WTC11 (cell line): Measurements from ENCODE around the gene GRM4. TPM values are rescaled to one million over a fixed set of nuclear protein-coding genes. Genes with fewer than 3 reads are reported as not detected.
A peak's percentile ranks its signal among the peaks of the same experiment; 100 is the strongest.

Experiments
- ATAC-seq: fragments of 200-7000 bp; cut with Tn5 transposase; 2 replicates; pipeline ENCODE4 v1.10.0; 2021; ENCODE audit warnings: mild to moderate bottlenecking, moderate library complexity
- Bru-seq: library from RNA; stranded (reverse); fragments of 400-500 nt; gene quantifications from one replicate; lab custom pipeline; 2021; lab: Mats Ljungman, UMichigan
- CTCF ChIA-PET: fragments of 300-600 bp; sonication (Branson Sonifier 250); formaldehyde crosslinking; loops from one replicate; lab custom pipeline; 2021; ENCODE audit warnings: antibody characterized with exemption; lab: Charles Lee
- POLR2A ChIA-PET: fragments of 350-600 bp; sonication (Branson Sonifier 250); formaldehyde crosslinking; loops from one replicate; lab custom pipeline; 2021; ENCODE audit warnings: antibody characterized with exemption; lab: Charles Lee
- DNase-seq: peaks from one replicate; pipeline ENCODE4 v3.0.0; 2021; ENCODE audit warnings: low spot score
- H3K27ac Mint-ChIP-seq: 2 replicates; pipeline ENCODE4 v1.8.0; 2021; ENCODE audit warnings: mixed read lengths
- H3K27me3 Mint-ChIP-seq: 2 replicates; pipeline ENCODE4 v1.8.0; 2021; ENCODE audit warnings: low read depth, mild to moderate bottlenecking, moderate library complexity, mixed read lengths
- H3K36me3 Mint-ChIP-seq: 2 replicates; pipeline ENCODE4 v1.8.0; 2021; ENCODE audit warnings: mixed read lengths
- H3K4me1 Mint-ChIP-seq: 2 replicates; pipeline ENCODE4 v1.8.0; 2022; ENCODE audit warnings: mixed read lengths
- H3K4me3 Mint-ChIP-seq: 2 replicates; pipeline ENCODE4 v1.8.0; 2021; ENCODE audit warnings: mild to moderate bottlenecking, moderate library complexity, mixed read lengths
- H3K9me3 Mint-ChIP-seq: 2 replicates; pipeline ENCODE4 v1.8.0; 2021; ENCODE audit warnings: mixed read lengths
- ELF4 ChIP-seq: sonication (generic); formaldehyde crosslinking; IDR thresholded peaks from 2 replicates; pipeline ENCODE4 v1.8.1; 2022; ENCODE audit warnings: low read depth, mild to moderate bottlenecking, moderate library complexity, missing genetic modification reagents
- FOXJ3 ChIP-seq: sonication (generic); formaldehyde crosslinking; IDR thresholded peaks from 2 replicates; pipeline ENCODE4 v1.9.0; 2021; ENCODE audit warnings: missing genetic modification reagents, mild to moderate bottlenecking, borderline replicate concordance
- FOXP1 ChIP-seq: sonication (generic); formaldehyde crosslinking; IDR thresholded peaks from 2 replicates; pipeline ENCODE4 v1.8.0; 2022; ENCODE audit warnings: missing genetic modification reagents, mild to moderate bottlenecking, moderate library complexity, borderline replicate concordance
- PRRX2 ChIP-seq: fragments of 250-450 bp; sonication (Bioruptor Pico); IDR thresholded peaks from 2 replicates; pipeline ENCODE4 v1.8.0; 2021; ENCODE audit warnings: mild to moderate bottlenecking
- RELA ChIP-seq: sonication (generic); formaldehyde crosslinking; IDR thresholded peaks from 2 replicates; pipeline ENCODE4 v1.8.1; 2022; ENCODE audit warnings: missing genetic modification reagents, mild to moderate bottlenecking, borderline replicate concordance
- SOX15 ChIP-seq: fragments of 250-450 bp; sonication (Bioruptor Pico); IDR thresholded peaks from 2 replicates; pipeline ENCODE4 v1.9.0; 2021; ENCODE audit warnings: mild to moderate bottlenecking
- SP1 ChIP-seq: sonication (generic); formaldehyde crosslinking; conservative IDR thresholded peaks from 2 replicates; pipeline ENCODE4 v1.8.1; 2022; ENCODE audit warnings: missing genetic modification reagents
- TEAD1 ChIP-seq: sonication (generic); formaldehyde crosslinking; IDR thresholded peaks from 2 replicates; pipeline ENCODE4 v1.8.0; 2022; ENCODE audit warnings: mild to moderate bottlenecking, missing genetic modification reagents
- TEAD4 ChIP-seq: sonication (generic); formaldehyde crosslinking; IDR thresholded peaks from 2 replicates; pipeline ENCODE4 v1.8.0; 2022; ENCODE audit warnings: mild to moderate bottlenecking, missing genetic modification reagents
- TP53 ChIP-seq: sonication (generic); formaldehyde crosslinking; IDR thresholded peaks from 2 replicates; pipeline ENCODE4 v1.8.1; 2023; ENCODE audit warnings: mild to moderate bottlenecking, missing genetic modification reagents
- ZNF281 ChIP-seq: sonication (generic); formaldehyde crosslinking; IDR thresholded peaks from 2 replicates; pipeline ENCODE4 v1.8.0; 2023; ENCODE audit warnings: mild to moderate bottlenecking, missing genetic modification reagents
- ZNF396 ChIP-seq: fragments of 250-450 bp; sonication (Bioruptor Pico); IDR thresholded peaks from 2 replicates; pipeline ENCODE4 v1.8.0; 2021; ENCODE audit warnings: mild to moderate bottlenecking, moderate library complexity, borderline replicate concordance
- ZNF425 ChIP-seq: fragments of 250-450 bp; sonication (Bioruptor Pico); conservative IDR thresholded peaks from 2 replicates; pipeline ENCODE4 v1.9.0; 2021; ENCODE audit warnings: mild to moderate bottlenecking
- long read RNA-seq, 3 experiments: library from RNA in 1 of 3; library from capped mRNA in 1 of 3; library from polyadenylated mRNA in 1 of 3; unstranded in 2 of 3; stranded (forward) in 1 of 3; transcript quantifications; one replicate each; pipeline ENCODE4 v2.0.0, GENCODE V29; 2021
- total RNA-seq: library from RNA; stranded (reverse); gene quantifications from 3 replicates; pipeline ENCODE4 v1.2.3, GENCODE V29; 2021
- TF ChIP-seq, protein P1 (sequence below): sonication (generic); formaldehyde crosslinking; conservative IDR thresholded peaks from 2 replicates; pipeline ENCODE4 v1.8.1; 2023; ENCODE audit warnings: mild to moderate bottlenecking, low read depth, missing genetic modification reagents, moderate library complexity
- TF ChIP-seq, protein P2 (sequence below): sonication (generic); formaldehyde crosslinking; IDR thresholded peaks from 2 replicates; pipeline ENCODE4 v1.8.1; 2023; ENCODE audit warnings: mild to moderate bottlenecking, missing genetic modification reagents
- TF ChIP-seq, protein P3 (sequence below): fragments of 250-450 bp; sonication (Bioruptor Pico); IDR thresholded peaks from 2 replicates; pipeline ENCODE4 v2.1.2; 2022; ENCODE audit warnings: mild to moderate bottlenecking, moderate library complexity
- TF ChIP-seq, protein P4 (sequence below): sonication (generic); formaldehyde crosslinking; IDR thresholded peaks from 2 replicates; pipeline ENCODE4 v1.8.1; 2023; ENCODE audit warnings: mild to moderate bottlenecking, missing genetic modification reagents, borderline replicate concordance
- TF ChIP-seq, protein P5 (sequence below): sonication (generic); formaldehyde crosslinking; IDR thresholded peaks from 2 replicates; pipeline ENCODE4 v1.8.1; 2022; ENCODE audit warnings: missing genetic modification reagents, borderline replicate concordance

Gene GRM4
- total RNA-seq (32.2 to 34.5 TPM (median 32.2 TPM) in 3 replicates), Bru-seq, nascent RNA (percentile 52 among the genes with signal in this experiment)
- long read RNA-seq, experiment 1, full-length matches to known transcripts = 3 of 152 reads
- long read RNA-seq, experiment 1, partial matches to known transcripts = 33 of 152 reads
- long read RNA-seq, experiment 1, other reads (novel, unspliced or antisense) = 116 of 152 reads
- long read RNA-seq, experiment 2, partial matches to known transcripts = 26 of 51 reads
- long read RNA-seq, experiment 2, other reads (novel, unspliced or antisense) = 24 of 51 reads
- long read RNA-seq, experiment 3 = 0 reads

GRCh38 chr6:34146021-34146782 is at the start of gene GRM4:
GRM4 (minus strand) TSS chr6:34146087; CDS start chr6:34133496, 12,591 bp downstream.
- Mint-ChIP-seq H3K4me3 (peak within 1 kb of the TSS; percentile 76), H3K9me3 (no peaks in the 10 kb centered on the region), H3K36me3 (no peaks in the 10 kb centered on the region), H3K4me1 (peaks cover 76% of the 10 kb centered on the region), H3K27ac (no peak within 1 kb of the TSS), H3K27me3 (peaks cover 48% of the 10 kb centered on the region)
- DNase-seq (peak; percentile 19), ATAC-seq (no peak)
- CTCF ChIA-PET = interaction anchor here (0.7 to 7.4 kb wide), 19 partner anchors 8 to 118 kb away, joined by 3 to 83 read pairs (median 5); partner anchors contain the start of gene SMIM29
- POLR2A ChIA-PET = interaction anchor here (1.4 to 2.3 kb wide), 2 partner anchors 15 to 81 kb away, joined by 3 to 19 read pairs; no protein-coding TSS in a partner anchor
- TF ChIP-seq, protein P1, sequence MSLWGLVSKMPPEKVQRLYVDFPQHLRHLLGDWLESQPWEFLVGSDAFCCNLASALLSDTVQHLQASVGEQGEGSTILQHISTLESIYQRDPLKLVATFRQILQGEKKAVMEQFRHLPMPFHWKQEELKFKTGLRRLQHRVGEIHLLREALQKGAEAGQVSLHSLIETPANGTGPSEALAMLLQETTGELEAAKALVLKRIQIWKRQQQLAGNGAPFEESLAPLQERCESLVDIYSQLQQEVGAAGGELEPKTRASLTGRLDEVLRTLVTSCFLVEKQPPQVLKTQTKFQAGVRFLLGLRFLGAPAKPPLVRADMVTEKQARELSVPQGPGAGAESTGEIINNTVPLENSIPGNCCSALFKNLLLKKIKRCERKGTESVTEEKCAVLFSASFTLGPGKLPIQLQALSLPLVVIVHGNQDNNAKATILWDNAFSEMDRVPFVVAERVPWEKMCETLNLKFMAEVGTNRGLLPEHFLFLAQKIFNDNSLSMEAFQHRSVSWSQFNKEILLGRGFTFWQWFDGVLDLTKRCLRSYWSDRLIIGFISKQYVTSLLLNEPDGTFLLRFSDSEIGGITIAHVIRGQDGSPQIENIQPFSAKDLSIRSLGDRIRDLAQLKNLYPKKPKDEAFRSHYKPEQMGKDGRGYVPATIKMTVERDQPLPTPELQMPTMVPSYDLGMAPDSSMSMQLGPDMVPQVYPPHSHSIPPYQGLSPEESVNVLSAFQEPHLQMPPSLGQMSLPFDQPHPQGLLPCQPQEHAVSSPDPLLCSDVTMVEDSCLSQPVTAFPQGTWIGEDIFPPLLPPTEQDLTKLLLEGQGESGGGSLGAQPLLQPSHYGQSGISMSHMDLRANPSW (CRISPR knock-in tag) = no peak
- TF ChIP-seq SOX15 (CRISPR knock-in tag) (no peak), TEAD4 (CRISPR knock-in tag) (no peak), SP1 (CRISPR knock-in tag) (no peak), PRRX2 (no peak), ZNF396 (no peak), ZNF281 (CRISPR knock-in tag) (no peak; the same call in 1 of the 2 replicates), TP53 (peak; percentile 63; the same call in 1 of the 2 replicates), FOXP1 (peak; percentile 70; the same call in 1 of the 2 replicates), RELA (CRISPR knock-in tag) (no peak), FOXJ3 (CRISPR knock-in tag) (no peak), TEAD1 (CRISPR knock-in tag) (0 out of 2 replicates have a peak, but pooled peaks have one; percentile 30), ELF4 (CRISPR knock-in tag) (no peak), ZNF425 (CRISPR knock-in tag) (no peak)
- TF ChIP-seq, protein P2, sequence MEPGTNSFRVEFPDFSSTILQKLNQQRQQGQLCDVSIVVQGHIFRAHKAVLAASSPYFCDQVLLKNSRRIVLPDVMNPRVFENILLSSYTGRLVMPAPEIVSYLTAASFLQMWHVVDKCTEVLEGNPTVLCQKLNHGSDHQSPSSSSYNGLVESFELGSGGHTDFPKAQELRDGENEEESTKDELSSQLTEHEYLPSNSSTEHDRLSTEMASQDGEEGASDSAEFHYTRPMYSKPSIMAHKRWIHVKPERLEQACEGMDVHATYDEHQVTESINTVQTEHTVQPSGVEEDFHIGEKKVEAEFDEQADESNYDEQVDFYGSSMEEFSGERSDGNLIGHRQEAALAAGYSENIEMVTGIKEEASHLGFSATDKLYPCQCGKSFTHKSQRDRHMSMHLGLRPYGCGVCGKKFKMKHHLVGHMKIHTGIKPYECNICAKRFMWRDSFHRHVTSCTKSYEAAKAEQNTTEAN (CRISPR knock-in tag) = peak; percentile 94
- TF ChIP-seq, protein P3, sequence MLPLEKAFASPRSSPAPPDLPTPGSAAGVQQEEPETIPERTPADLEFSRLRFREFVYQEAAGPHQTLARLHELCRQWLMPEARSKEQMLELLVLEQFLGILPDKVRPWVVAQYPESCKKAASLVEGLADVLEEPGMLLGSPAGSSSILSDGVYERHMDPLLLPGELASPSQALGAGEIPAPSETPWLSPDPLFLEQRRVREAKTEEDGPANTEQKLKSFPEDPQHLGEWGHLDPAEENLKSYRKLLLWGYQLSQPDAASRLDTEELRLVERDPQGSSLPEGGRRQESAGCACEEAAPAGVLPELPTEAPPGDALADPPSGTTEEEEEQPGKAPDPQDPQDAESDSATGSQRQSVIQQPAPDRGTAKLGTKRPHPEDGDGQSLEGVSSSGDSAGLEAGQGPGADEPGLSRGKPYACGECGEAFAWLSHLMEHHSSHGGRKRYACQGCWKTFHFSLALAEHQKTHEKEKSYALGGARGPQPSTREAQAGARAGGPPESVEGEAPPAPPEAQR (CRISPR knock-in tag) = no peak
- TF ChIP-seq, protein P4, sequence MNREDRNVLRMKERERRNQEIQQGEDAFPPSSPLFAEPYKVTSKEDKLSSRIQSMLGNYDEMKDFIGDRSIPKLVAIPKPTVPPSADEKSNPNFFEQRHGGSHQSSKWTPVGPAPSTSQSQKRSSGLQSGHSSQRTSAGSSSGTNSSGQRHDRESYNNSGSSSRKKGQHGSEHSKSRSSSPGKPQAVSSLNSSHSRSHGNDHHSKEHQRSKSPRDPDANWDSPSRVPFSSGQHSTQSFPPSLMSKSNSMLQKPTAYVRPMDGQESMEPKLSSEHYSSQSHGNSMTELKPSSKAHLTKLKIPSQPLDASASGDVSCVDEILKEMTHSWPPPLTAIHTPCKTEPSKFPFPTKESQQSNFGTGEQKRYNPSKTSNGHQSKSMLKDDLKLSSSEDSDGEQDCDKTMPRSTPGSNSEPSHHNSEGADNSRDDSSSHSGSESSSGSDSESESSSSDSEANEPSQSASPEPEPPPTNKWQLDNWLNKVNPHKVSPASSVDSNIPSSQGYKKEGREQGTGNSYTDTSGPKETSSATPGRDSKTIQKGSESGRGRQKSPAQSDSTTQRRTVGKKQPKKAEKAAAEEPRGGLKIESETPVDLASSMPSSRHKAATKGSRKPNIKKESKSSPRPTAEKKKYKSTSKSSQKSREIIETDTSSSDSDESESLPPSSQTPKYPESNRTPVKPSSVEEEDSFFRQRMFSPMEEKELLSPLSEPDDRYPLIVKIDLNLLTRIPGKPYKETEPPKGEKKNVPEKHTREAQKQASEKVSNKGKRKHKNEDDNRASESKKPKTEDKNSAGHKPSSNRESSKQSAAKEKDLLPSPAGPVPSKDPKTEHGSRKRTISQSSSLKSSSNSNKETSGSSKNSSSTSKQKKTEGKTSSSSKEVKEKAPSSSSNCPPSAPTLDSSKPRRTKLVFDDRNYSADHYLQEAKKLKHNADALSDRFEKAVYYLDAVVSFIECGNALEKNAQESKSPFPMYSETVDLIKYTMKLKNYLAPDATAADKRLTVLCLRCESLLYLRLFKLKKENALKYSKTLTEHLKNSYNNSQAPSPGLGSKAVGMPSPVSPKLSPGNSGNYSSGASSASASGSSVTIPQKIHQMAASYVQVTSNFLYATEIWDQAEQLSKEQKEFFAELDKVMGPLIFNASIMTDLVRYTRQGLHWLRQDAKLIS = no peak
- TF ChIP-seq, protein P5, sequence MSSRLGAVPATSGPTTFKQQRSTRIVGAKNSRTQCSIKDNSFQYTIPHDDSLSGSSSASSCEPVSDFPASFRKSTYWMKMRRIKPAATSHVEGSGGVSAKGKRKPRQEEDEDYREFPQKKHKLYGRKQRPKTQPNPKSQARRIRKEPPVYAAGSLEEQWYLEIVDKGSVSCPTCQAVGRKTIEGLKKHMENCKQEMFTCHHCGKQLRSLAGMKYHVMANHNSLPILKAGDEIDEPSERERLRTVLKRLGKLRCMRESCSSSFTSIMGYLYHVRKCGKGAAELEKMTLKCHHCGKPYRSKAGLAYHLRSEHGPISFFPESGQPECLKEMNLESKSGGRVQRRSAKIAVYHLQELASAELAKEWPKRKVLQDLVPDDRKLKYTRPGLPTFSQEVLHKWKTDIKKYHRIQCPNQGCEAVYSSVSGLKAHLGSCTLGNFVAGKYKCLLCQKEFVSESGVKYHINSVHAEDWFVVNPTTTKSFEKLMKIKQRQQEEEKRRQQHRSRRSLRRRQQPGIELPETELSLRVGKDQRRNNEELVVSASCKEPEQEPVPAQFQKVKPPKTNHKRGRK (CRISPR knock-in tag) = no peak
